ENCODE measurements around the gene PTMS.

The PTMS gene

DNA sequence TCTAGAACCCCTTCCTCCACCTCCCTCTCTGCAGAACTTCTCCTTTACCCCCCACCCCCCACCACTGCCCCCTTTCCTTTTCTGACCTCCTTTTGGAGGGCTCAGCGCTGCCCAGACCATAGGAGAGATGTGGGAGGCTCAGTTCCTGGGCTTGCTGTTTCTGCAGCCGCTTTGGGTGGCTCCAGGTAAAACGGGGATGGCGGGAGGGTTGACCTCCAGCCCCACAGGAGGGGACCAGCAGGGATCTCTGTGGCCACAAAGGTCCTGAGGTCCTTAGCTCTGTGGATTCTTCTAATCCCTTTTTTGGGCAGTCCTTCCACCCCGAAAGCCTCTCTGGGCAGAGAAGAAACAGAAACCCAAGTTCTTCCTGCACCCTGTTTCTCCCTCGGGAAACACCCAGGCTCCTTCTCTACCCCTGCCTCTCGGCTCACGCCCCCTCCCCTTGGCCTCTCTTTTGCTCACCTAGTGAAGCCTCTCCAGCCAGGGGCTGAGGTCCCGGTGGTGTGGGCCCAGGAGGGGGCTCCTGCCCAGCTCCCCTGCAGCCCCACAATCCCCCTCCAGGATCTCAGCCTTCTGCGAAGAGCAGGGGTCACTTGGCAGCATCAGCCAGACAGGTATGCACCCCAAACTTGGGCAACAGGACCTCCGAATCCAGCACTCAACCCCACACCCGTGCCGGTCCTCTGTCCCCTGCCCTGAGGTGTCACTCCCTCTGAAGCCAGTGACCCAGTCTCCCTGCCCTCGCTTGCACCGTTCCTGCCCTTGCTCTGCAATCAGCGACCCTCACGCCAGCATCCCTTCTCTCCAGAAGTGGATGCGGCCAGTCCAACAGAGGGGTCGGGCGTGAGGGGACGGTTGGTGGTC is 6.8 kb downstream of the PTMS start:
- DNase-seq, result no peak

DNA sequence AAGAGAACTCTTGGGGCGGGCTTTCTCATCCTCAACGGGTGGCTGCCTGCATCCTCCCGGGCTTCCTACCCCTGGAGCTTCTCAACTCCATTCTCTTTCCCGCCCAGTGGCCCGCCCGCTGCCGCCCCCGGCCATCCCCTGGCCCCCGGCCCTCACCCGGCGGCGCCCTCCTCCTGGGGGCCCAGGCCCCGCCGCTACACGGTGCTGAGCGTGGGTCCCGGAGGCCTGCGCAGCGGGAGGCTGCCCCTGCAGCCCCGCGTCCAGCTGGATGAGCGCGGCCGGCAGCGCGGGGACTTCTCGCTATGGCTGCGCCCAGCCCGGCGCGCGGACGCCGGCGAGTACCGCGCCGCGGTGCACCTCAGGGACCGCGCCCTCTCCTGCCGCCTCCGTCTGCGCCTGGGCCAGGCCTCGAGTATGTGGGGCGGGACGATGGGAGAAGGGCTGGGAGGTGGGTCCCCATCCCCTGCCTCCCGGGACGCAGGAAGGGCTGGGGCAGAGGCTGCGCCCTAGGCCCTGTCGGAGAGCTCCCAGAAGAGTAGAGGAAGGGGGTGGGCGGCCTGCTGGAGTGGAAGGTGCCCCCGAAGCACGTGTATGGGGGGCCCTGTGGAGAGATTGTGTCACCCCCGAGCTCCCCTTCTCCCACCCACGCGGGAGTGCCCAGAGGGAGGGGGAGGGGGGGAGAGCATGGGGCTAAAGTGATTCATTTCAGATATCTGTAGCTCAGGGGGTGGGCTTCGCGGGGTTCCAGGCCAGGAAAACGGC is 7.6 kb downstream of the PTMS start:
- no peak for DNase-seq

DNA sequence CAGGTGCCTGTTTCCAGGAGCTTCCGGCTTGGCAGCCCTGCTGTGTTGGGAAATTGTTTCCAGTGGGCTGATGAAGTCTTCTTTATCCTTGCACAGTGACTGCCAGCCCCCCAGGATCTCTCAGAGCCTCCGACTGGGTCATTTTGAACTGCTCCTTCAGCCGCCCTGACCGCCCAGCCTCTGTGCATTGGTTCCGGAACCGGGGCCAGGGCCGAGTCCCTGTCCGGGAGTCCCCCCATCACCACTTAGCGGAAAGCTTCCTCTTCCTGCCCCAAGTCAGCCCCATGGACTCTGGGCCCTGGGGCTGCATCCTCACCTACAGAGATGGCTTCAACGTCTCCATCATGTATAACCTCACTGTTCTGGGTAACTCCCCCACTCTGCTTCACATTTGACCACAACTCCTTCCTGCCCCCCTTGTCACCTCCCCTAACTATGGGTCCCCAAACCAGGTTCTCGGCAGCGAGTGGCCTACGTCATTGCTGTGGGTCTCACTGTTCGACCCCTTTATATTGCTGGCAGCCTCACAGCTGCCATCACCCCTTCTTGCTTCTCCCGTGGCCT is 8.4 kb downstream of the PTMS start:
- DNase-seq, result peak; percentile 61

DNA sequence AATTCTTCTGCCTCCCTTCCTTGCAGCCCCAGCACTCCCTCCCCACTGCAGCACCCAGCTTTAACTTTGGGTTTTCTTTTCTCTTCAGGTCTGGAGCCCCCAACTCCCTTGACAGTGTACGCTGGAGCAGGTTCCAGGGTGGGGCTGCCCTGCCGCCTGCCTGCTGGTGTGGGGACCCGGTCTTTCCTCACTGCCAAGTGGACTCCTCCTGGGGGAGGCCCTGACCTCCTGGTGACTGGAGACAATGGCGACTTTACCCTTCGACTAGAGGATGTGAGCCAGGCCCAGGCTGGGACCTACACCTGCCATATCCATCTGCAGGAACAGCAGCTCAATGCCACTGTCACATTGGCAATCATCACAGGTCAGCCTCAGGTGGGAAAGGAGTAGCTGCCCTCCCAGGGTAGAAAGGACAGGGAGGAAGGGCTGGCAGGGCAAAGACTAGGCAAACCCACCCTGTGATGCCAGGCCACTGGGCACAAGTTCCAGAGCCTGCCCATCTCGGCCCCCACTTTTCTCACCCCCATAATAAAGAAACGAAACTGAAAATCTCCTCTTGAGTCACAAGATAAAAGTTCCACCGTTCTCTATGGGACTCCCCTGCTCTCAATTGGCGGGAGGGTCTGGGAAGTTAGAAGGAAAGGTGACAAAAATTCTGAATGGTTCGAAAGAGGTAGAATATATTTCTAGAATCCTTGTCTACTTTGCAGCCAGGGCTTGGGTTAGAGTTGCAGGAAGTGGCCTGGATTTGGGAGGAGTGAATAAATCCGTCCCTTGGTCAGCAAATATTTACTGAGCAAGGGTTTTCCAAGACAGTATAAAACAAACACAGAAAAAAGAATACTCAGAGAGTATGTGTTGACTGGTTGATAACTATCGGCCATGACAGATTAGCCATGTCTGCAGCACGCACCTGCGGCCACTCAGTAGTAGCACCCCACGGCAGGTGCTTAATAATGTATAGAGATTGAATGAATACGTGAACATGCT is 9.3 kb downstream of the PTMS start:
- DNase-seq, result no peak

- no peak for DNase-seq
Observed at GRCh38 chr12:6777386-6777785, 11.2 kb downstream of the PTMS start.

DNA sequence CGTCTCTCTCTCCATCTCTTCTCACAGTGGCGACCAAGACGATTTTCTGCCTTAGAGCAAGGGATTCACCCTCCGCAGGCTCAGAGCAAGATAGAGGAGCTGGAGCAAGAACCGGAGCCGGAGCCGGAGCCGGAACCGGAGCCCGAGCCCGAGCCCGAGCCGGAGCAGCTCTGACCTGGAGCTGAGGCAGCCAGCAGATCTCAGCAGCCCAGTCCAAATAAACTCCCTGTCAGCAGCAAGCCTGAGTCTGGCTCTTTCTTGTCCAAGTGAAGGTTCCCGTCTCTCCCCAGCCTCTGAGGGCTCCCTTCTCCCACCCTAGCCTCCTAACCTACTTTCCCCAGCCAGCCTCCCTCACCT is 12.0 kb downstream of the PTMS start:
- DNase-seq, result no peak

DNA sequence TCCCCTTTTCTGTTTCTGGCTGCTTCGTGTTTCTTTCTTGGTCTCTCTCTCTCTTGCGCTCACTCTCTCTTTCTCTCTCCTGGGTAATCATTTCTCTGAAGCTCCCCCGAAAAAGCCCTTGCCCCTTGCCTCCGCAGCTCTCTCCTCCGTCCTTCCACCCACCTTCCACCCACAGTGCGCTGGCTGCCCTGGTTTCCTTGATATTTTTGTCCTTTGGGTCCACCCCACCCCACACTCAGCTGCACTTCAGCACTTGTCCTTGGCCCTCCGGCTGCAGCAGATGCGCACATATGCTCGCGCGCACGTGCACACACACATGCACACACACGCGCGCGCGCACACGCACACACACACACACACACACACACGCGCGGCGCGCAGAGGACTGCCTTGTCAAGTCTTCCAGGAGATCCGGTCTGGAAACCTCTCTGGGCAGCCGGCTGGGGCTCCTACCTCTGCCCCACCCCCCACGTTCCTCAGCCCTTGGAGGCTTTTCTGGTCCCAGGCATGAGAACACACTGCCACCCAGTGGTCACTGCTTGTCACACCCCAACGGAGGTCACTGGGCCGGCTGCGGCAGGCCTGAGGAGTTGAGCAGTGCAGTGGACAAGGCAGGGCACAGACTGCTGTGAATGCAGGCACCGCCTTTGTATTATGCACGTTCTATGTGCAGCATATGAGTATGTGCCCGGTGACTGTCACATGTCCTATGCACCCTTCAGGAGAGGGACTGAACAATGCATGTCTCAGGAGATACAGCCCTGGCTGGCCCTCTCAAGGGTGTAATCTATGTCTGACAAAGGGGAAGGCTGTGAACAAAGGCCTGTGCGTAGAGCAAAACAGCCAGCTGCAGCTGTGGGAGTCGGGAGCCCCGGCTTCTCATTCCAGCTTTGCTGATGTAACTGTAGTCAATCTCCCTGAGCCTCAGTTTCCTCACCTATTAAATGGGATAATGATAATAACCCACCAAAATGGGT is 12.7 kb downstream of the PTMS start:
- peak; percentile 89 for DNase-seq

DNA sequence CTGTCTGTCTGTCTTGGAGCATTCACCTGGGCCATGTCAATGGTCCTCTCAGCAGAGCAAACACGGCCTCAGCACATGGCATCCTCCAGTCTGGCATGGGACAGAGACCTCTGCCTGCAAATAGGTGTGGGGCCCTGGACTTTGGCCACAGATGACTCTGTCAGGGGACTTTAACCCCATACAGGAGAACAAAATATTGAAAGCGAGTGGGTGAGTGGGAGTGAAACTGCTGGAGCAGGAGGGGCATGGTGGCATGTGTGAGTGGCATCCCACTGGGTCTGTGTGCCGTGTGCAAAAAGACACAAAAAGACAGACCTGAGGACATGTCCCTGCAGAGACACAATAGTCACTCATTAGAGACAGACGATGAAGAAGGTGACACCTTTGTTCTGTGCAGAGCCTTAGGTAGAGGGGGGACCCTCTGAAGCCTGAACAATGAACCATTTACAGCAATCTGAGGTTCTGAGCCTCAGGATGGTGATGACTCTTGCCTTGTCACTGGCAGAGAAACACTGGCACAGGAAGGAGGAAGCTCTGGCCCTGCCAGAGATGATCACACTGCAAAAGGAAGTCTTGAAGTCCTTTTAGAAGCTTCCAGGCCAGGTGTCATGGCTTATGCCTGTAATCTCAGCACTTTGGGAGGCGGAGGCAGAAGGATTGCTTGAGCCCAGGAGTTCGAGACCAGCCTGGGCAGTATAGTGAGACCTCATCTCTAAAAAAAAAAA is 13.7 kb downstream of the PTMS start:
- no peak for DNase-seq

- DNase-seq, result no peak
Observed at GRCh38 chr12:6780573-6780972, 14.4 kb downstream of the PTMS start.

GRCh38 chr12:6782119-6782518 is 16.0 kb downstream of the PTMS start:
- no peak for DNase-seq

DNA sequence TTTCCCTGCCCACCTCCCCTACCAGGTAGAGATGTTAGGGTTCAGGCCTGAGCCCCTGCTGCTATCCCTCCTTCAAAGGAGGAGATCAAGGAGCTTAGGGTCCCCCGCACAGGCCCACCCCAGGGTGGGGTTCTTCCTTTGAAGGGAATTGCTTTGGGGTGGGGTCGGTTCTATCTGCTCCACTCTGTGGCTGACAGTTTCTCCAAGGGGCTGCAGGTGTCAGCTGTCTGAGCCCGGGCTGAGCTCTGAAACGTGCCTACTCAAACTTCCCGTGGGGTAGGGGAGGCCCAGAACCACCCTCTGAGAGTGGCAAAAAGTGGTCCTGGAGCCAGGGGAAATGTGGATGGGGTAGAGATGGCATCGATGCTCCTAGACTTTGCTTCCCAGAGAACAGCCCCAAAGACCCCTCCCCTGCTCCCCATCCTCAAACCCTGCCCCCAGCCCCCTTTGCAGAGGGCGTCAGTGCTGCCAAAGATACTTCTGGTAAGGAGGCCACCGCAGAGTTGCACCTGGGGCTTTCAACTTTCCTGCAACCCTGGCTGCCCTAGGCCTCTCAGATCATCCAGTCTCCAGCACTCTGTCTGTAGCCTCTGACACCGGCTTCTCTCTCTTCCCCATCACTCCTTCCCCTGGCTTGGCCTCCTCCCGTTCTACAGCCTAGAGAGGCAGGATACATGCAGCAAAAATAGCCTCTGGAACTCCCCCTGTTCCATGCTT is 16.8 kb downstream of the PTMS start:
- no peak for DNase-seq

DNA sequence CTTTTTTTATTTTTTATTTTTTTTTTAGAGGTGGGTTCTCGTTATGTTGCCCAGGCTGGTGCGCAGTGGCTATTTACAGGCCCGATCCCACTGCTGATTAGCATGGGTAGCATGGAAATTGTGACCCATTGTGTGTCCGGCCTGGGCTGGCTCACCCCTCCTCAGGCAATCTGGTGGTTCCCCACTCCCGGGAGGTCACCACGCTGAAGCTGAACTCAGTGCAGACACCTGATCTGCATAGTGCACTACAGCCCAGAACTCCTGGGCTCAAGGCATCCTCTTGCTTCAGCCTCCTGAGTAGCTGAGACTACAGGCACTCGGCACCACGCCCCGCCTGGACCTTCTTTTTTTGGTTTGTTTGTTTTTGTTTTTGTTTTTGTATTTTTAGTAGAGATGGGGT is 17.7 kb downstream of the PTMS start:
- DNase-seq, result no peak

- no peak for DNase-seq
Observed at GRCh38 chr12:6784296-6784695, 18.1 kb downstream of the PTMS start.

DNA sequence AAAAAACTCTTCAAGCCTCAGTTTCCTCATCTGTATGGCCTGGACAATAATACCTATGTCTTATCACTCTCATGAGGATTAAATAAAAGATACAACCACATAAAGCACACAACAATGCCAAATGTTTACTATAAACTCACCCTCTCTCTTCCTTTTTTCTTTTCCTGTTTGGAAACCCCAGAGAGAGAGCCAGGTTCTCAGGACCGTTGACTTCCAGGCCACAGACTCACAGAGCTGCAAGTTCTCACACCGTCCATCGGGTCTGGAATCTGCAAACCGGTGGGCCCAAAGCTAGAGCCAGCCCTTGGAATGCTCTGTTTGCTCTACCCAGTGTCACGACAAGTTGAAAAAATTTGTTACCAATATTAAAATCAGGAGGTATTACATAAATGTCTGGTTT is 18.6 kb downstream of the PTMS start:
- DNase-seq, result no peak

GRCh38 chr12:6786416-6787094 is 20.4 kb downstream of the PTMS start:
- no peak for DNase-seq

GRCh38 chr12:6787309-6787708 is 21.1 kb downstream of the PTMS start:
- no peak for DNase-seq

DNA sequence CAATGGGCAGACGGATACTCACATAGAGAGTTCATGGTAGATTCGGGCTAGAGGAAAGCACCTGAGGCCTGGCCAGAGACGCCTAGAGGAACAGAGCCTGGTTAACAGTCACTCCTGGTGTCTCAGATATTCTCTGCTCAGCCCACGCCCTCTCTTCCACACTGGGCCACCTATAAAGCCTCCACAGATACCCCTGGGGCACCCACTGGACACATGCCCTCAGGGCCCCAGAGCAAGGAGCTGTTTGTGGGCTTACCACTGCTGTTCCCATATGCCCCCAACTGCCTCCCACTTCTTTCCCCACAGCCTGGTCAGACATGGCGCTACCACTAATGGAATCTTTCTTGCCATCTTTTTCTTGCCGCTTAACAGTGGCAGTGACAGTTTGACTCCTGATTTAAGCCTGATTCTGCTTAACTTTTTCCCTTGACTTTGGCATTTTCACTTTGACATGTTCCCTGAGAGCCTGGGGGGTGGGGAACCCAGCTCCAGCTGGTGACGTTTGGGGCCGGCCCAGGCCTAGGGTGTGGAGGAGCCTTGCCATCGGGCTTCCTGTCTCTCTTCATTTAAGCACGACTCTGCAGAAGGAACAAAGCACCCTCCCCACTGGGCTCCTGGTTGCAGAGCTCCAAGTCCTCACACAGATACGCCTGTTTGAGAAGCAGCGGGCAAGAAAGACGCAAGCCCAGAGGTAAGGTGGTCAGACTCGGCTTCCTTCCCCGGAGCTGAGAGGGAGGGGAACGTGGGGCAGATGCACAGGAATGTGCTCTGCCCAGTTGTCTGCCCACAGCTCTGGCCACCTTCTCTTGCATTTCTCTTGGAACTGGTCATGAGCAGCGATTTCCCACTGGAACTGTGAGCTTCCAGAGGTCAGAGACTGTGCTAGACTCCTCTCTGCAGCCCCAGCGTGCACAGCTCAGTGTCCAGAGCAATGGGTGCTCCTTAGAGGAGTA is 23.1 kb downstream of the PTMS start, which contains the start of gene CD4:
Gene CD4 (plus strand): TSS at position 557 of the 953 bp plus-strand sequence. CDS start 10,611 bp downstream, outside the sequence.
- no peak for DNase-seq

- no peak for DNase-seq
Observed at GRCh38 chr12:6790496-6791150, 24.5 kb downstream of the PTMS start.

Data from activated gamma-delta T cell treated with Interleukin-2 at 50 U/mL for 16 hours (primary cell).